Measurements from ENCODE around the gene C21orf58. TPM values are rescaled to one million over a fixed set of nuclear protein-coding genes. Genes with fewer than 3 reads are reported as not detected.

The C21orf58 gene
- polyA plus RNA-seq, 3 donors, result 0.15 to 0.73 (median 0.21) TPM

DNA sequence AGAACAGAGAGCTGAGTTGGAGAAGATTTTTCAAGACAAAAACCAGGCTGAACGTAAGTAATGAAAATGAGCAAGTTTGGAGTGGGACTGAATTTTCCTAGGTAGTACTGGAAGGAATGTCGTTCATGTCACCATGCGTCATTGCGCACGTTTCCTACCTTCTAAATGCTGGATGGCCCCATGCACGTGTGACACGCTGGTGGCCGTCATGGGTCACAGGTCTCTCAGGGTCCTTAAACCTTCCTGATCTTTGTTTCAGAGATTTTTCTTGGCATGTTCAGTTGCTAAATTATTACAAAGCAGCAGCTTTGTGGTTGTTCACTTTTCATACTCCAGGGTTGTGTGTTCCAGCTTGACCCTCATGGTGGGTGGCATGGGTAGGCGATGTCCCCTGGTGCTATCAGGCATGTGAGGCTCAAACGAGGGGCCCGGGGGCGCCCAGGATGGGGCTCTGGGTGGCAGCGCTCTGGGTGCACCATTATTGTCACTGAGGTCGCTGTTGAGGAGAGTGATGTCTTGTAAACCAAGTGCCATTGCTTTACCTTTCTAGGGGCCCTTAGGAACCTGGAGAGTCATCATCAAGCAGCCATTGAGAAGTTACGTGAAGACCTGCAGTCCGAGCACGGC is 25.6 kb upstream of the C21orf58 start:
- H3K9me3 Mint-ChIP-seq, result no peaks in the 10 kb centered on the region
- Histone ChIP-seq H3K4me2 (replicated peaks; ENCODE audit: extremely low read depth, low read length, poor library complexity, severe bottlenecking) (no peak overlapping the region), H3K27me3 (ENCODE audit: control insufficient read depth in 2 of 2, insufficient read depth in 2 of 2, low read length in 2 of 2) (no peaks in the 10 kb centered on the region), H3K4me1 (ENCODE audit: control insufficient read depth in 1 of 2, insufficient read depth in 2 of 2, low read length in 2 of 2) (no peaks in the 10 kb centered on the region), H3K4me3 (replicated peaks in 1 of 3; ENCODE audit: low read depth in 2 of 3, low read length in 3 of 3) (no peak overlapping the region), H4K20me1 (ENCODE audit: insufficient read depth, low read length) (no peaks in the 10 kb centered on the region), H3K9ac (ENCODE audit: insufficient read depth, low read length, poor library complexity, severe bottlenecking) (no peak overlapping the region), H3K36me3 (replicated peaks in 1 of 2; ENCODE audit: control insufficient read depth in 1 of 2, insufficient read depth in 2 of 2, low read length in 2 of 2) (peaks cover 87 to 100% of the 10 kb centered on the region in 2 donors), H3K79me2 (ENCODE audit: insufficient read depth, low read length) (peaks cover 12% of the 10 kb centered on the region), H3K9me3 (replicated peaks in 1 of 2; ENCODE audit: control insufficient read depth in 1 of 2, insufficient read depth in 1 of 2, low read length in 2 of 2) (no peaks in the 10 kb centered on the region), H3K27ac (ENCODE audit: low read depth in 1 of 2, low read length in 2 of 2) (no peak overlapping the region), H2AFZ (ENCODE audit: insufficient read depth, low read depth, low read length, poor library complexity, severe bottlenecking) (no peak overlapping the region)
- H3K36me3 Mint-ChIP-seq, result peaks cover 83 to 95% of the 10 kb centered on the region in 2 donors
- H3K4me3 Mint-ChIP-seq, result no peak overlapping the region
- no peaks in the 10 kb centered on the region for H3K27me3 Mint-ChIP-seq (ENCODE audit: low read depth in 3 of 3)
- intact Hi-C loops (cut with micrococcal nuclease), result no loop called here
- DNase-seq, result no peak
- no peaks in the 10 kb centered on the region for H3K4me1 Mint-ChIP-seq
- WGBS (ENCODE audit: insufficient coverage), result 96% methylated on average over 17 of the region's 17 CpGs
- TF ChIP-seq, protein P1, sequence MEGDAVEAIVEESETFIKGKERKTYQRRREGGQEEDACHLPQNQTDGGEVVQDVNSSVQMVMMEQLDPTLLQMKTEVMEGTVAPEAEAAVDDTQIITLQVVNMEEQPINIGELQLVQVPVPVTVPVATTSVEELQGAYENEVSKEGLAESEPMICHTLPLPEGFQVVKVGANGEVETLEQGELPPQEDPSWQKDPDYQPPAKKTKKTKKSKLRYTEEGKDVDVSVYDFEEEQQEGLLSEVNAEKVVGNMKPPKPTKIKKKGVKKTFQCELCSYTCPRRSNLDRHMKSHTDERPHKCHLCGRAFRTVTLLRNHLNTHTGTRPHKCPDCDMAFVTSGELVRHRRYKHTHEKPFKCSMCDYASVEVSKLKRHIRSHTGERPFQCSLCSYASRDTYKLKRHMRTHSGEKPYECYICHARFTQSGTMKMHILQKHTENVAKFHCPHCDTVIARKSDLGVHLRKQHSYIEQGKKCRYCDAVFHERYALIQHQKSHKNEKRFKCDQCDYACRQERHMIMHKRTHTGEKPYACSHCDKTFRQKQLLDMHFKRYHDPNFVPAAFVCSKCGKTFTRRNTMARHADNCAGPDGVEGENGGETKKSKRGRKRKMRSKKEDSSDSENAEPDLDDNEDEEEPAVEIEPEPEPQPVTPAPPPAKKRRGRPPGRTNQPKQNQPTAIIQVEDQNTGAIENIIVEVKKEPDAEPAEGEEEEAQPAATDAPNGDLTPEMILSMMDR (IDR thresholded peaks at IDR 0.05), result no peak
- H3K27ac Mint-ChIP-seq, result peak overlapping the region in 1 of 7 donors; percentile 1

DNA sequence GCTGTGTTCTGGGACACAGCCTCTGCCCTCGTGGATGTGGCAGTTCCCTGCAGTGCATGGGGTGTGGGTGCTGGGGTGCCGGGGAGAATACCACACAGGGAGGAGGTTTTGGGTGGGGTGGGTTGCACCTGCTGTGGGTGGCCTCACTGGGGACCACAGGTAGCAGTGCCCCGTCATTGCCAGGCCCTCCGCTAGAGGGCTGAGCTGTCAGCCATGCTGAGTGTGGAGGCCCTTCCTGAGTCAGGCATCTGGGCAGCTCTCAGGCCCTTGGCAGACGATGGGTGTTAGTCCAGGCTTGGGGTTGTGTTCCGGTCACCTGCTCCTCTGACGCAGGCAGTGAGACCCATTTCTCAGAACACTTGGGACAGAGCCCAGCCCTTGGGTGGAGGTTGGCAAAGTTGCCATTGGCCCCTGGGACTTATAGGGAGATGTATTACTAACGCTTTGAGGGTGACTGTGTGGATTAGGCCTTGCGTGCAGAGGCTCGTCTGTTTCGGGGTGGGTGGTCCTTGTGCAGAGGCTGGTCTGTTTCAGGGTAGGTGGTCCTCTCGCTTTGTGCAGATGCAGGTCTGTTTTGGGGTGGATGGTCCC is 24.2 kb upstream of the C21orf58 start:
- Mint-ChIP-seq H3K27ac (peak overlapping the region in 2 of 7 donors; percentile 41 to 81), H3K9me3 (no peaks in the 10 kb centered on the region), H3K27me3 (ENCODE audit: low read depth in 3 of 3) (peaks cover 0 to 1% (median 0%) of the 10 kb centered on the region in 3 donors), H3K36me3 (peaks cover 70 to 91% of the 10 kb centered on the region in 2 donors), H3K4me3 (no peak overlapping the region), H3K4me1 (no peaks in the 10 kb centered on the region)
- H3K9me3 ChIP-seq (replicated peaks in 1 of 2; ENCODE audit: control insufficient read depth in 1 of 2, insufficient read depth in 1 of 2, low read length in 2 of 2), result no peaks in the 10 kb centered on the region
- no peak overlapping the region for H3K4me2 ChIP-seq (replicated peaks; ENCODE audit: extremely low read depth, low read length, poor library complexity, severe bottlenecking)
- intact Hi-C loops (cut with micrococcal nuclease), result no loop called here
- H3K36me3 ChIP-seq (replicated peaks in 1 of 2; ENCODE audit: control insufficient read depth in 1 of 2, insufficient read depth in 2 of 2, low read length in 2 of 2), result peaks cover 74 to 91% of the 10 kb centered on the region in 2 donors
- TF ChIP-seq, protein P1 (IDR thresholded peaks at IDR 0.05), result no peak
- no peaks in the 10 kb centered on the region for H3K4me1 ChIP-seq (ENCODE audit: control insufficient read depth in 1 of 2, insufficient read depth in 2 of 2, low read length in 2 of 2)
- 96% methylated on average over 12 of the region's 12 CpGs for WGBS (ENCODE audit: insufficient coverage)
- H3K9ac ChIP-seq (ENCODE audit: insufficient read depth, low read length, poor library complexity, severe bottlenecking), result no peak overlapping the region
- no peaks in the 10 kb centered on the region for H4K20me1 ChIP-seq (ENCODE audit: insufficient read depth, low read length)
- no peak overlapping the region for H3K27ac ChIP-seq (ENCODE audit: low read depth in 1 of 2, low read length in 2 of 2)
- peaks cover 17% of the 10 kb centered on the region for H3K79me2 ChIP-seq (ENCODE audit: insufficient read depth, low read length)
- H3K27me3 ChIP-seq (ENCODE audit: control insufficient read depth in 2 of 2, insufficient read depth in 2 of 2, low read length in 2 of 2), result no peaks in the 10 kb centered on the region
- no peak overlapping the region for H2AFZ ChIP-seq (ENCODE audit: insufficient read depth, low read depth, low read length, poor library complexity, severe bottlenecking)
- no peak overlapping the region for H3K4me3 ChIP-seq (replicated peaks in 1 of 3; ENCODE audit: low read depth in 2 of 3, low read length in 3 of 3)
- no peak for DNase-seq
